Esophagus squamous epithelium (tissue), 4 donors: ENCODE results near the gene KIF17.

Experiments used
- CTCF ChIP-seq, 6 experiments: fragments of 450-650 bp in 4 of 6; fragments of 200-600 bp in 2 of 6; sonication (generic) in 2 of 6; IDR thresholded peaks; one replicate each; pipeline ENCODE4 v1.5.1; 2016 to 2019; ENCODE audit warnings: antibody characterized with exemption in 6 of 6, mild to moderate bottlenecking in 4 of 6, moderate library complexity in 4 of 6
- POLR2A ChIP-seq, 4 donors: fragments of 450-650 bp; IDR thresholded peaks; one replicate each; pipeline ENCODE4 v1.6.1; 2017; ENCODE audit warnings: antibody characterized with exemption in 4 of 4, mild to moderate bottlenecking in 4 of 4, moderate library complexity in 3 of 4

DNA sequence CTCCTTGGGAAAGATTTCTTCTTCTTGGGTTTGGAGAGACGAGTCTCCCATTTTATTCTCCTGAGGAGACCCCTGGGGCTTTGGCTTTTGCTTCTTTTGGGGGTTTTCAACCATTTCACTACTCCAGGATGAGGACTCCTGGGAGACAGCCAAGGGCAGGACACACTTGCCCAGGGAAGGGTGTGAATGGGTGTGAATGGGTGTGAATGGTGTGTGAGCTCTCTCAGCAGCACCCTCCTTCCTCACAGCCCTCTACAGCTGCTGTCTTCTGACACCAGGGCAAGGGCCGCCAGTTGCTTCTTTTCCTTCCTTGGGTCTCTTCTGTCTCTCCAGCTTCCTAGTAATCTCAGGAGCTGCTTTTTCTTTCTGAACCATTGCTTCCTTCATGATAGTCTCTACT is 24.2 kb downstream of the KIF17 start:
- no peak for TF ChIP-seq CTCF (IDR thresholded peaks at IDR 0.05)
- no peak for TF ChIP-seq POLR2A (IDR thresholded peaks at IDR 0.05)
